Osteocyte (in vitro differentiated cells): ENCODE results near the gene NLRC5. TPM values are rescaled to one million over a fixed set of nuclear protein-coding genes. Genes with fewer than 3 reads are reported as not detected.
"Not testable (repeated sequence)": the region's sequence is repeated elsewhere in the genome, so short reads cannot be mapped to it uniquely, and the experiment has no call there.

Source experiments
- DNase-seq: peaks from one replicate; pipeline ENCODE4 v3.0.0; 2021; ENCODE audit warnings: mixed read lengths; ENCODE audit not compliant: unreplicated experiment; ENCODE audit errors: extremely low spot score
- H3K27ac Mint-ChIP-seq: one replicate; pipeline ENCODE4 v1.8.0; 2021; ENCODE audit warnings: mild to moderate bottlenecking, mixed read lengths; ENCODE audit not compliant: unreplicated experiment
- H3K27me3 Mint-ChIP-seq: one replicate; pipeline ENCODE4 v1.8.0; 2021; ENCODE audit warnings: mixed read lengths; ENCODE audit not compliant: unreplicated experiment
- H3K36me3 Mint-ChIP-seq: one replicate; pipeline ENCODE4 v1.8.0; 2021; ENCODE audit warnings: mixed read lengths; ENCODE audit not compliant: unreplicated experiment
- H3K4me1 Mint-ChIP-seq: one replicate; pipeline ENCODE4 v1.8.0; 2021; ENCODE audit warnings: mixed read lengths; ENCODE audit not compliant: unreplicated experiment
- H3K4me3 Mint-ChIP-seq: one replicate; pipeline ENCODE4 v1.8.0; 2021; ENCODE audit warnings: mild to moderate bottlenecking, moderate library complexity, mixed read lengths; ENCODE audit not compliant: unreplicated experiment
- H3K9me3 Mint-ChIP-seq: one replicate; pipeline ENCODE4 v1.8.0; 2021; ENCODE audit warnings: mixed read lengths; ENCODE audit not compliant: unreplicated experiment
- total RNA-seq: library from RNA; stranded (reverse); gene quantifications from 2 replicates; pipeline ENCODE4 v1.2.1, GENCODE V29; 2021
- TF ChIP-seq, protein P1 (sequence below): fragments of 200-600 bp; sonication (generic); IDR thresholded peaks from 2 replicates; pipeline ENCODE4 v1.5.0; 2021; ENCODE audit warnings: antibody characterized with exemption, mild to moderate bottlenecking, moderate library complexity

Gene NLRC5
- total RNA-seq, 1 donor from 2014 or later, result 24.7 TPM

DNA sequence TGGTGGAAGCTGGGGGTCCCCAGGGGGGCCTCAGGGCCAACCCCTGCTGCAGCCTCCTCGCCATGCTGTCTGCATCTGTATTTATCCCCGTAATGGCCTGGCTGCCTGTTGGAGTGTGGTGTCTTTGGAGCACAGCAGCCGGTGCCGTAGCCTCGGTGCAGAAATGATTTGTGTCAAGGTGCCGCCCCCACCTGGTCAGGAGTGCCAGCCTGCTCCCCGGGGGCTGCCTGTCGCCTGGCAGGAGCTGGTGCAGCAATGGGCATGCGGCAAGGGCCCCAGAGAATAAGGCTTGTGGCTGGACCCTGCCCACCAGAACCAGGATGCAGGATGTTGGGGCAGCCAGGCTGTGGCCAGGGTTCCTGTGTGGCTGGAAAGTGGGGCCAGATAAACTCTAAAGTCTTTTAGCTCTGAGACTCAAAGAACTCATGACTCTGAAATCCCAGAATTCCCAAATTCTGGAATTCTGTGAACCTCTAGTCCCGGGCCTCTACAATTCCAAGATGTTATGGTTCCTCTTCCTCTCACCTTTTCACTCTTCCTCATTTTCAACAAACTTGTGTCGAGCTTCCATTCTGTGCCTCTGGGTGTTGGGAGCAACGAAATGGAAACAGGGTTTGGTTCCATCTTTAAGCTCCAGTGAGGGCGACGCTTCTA lies 109.0 kb downstream of the NLRC5 start:
- Mint-ChIP-seq H3K36me3 (no peaks in the 10 kb centered on the region), H3K27ac (no peak overlapping the region)
- TF ChIP-seq, protein P1, sequence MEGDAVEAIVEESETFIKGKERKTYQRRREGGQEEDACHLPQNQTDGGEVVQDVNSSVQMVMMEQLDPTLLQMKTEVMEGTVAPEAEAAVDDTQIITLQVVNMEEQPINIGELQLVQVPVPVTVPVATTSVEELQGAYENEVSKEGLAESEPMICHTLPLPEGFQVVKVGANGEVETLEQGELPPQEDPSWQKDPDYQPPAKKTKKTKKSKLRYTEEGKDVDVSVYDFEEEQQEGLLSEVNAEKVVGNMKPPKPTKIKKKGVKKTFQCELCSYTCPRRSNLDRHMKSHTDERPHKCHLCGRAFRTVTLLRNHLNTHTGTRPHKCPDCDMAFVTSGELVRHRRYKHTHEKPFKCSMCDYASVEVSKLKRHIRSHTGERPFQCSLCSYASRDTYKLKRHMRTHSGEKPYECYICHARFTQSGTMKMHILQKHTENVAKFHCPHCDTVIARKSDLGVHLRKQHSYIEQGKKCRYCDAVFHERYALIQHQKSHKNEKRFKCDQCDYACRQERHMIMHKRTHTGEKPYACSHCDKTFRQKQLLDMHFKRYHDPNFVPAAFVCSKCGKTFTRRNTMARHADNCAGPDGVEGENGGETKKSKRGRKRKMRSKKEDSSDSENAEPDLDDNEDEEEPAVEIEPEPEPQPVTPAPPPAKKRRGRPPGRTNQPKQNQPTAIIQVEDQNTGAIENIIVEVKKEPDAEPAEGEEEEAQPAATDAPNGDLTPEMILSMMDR, result no peak

DNA sequence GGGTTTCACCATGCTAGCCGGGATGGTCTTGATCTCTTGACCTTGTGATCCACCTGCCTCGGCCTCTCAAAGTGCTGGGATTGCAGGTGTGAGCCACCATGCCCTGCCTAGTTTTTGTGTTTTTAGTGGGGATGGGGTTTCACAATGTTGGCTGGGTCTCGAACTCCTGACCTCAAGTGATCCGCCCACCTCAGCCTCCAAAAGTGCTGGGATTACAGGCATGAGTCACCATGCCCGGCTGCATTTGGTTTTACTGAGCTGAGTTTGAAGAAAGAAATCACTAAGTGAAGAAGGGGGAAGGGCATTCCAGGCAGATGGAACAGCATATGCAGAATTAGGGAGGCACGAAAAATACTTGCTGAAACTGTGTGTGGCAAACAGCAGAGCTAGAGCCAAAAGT lies 110.6 kb downstream of the NLRC5 start:
- H3K36me3 Mint-ChIP-seq, H3K27me3 Mint-ChIP-seq, H3K9me3 Mint-ChIP-seq, H3K27ac Mint-ChIP-seq, H3K4me3 Mint-ChIP-seq, DNase-seq: not testable (repeated sequence)
- peaks cover 12% of the 10 kb centered on the region for H3K4me1 Mint-ChIP-seq

More for the DNA sequence above, 109.0 kb downstream of the NLRC5 start:
- H3K27me3 Mint-ChIP-seq, result no peaks in the 10 kb centered on the region
- no peaks in the 10 kb centered on the region for H3K9me3 Mint-ChIP-seq
- H3K4me3 Mint-ChIP-seq, result no peak overlapping the region
- H3K4me1 Mint-ChIP-seq, result peaks cover 18% of the 10 kb centered on the region
- no peak for DNase-seq

DNA sequence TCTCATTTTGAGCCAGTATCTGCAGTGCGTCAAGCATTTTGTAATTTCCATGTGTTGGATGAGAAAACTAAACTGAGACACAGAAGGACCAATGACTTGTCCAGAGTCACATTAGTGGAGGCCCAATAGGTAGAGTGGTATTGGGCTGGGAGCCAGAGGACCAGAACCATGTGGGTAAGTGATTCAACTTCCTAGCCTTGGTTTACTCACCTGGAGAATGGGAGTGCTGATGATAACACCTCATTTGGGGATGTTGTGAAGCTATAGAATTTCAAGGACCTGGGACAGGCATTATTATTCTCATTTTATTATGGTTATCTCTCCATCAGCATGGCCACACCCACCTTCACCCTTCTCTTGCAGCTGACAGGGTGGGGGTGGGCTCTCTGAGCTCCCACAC lies 111.1 kb downstream of the NLRC5 start:
- H3K4me3 Mint-ChIP-seq, result no peak overlapping the region
- no peaks in the 10 kb centered on the region for H3K9me3 Mint-ChIP-seq
- TF ChIP-seq, protein P1, result no peak
- no peak for DNase-seq
- no peak overlapping the region for H3K27ac Mint-ChIP-seq
- no peaks in the 10 kb centered on the region for H3K27me3 Mint-ChIP-seq
- H3K4me1 Mint-ChIP-seq, result peaks cover 14% of the 10 kb centered on the region
- no peaks in the 10 kb centered on the region for H3K36me3 Mint-ChIP-seq

DNA sequence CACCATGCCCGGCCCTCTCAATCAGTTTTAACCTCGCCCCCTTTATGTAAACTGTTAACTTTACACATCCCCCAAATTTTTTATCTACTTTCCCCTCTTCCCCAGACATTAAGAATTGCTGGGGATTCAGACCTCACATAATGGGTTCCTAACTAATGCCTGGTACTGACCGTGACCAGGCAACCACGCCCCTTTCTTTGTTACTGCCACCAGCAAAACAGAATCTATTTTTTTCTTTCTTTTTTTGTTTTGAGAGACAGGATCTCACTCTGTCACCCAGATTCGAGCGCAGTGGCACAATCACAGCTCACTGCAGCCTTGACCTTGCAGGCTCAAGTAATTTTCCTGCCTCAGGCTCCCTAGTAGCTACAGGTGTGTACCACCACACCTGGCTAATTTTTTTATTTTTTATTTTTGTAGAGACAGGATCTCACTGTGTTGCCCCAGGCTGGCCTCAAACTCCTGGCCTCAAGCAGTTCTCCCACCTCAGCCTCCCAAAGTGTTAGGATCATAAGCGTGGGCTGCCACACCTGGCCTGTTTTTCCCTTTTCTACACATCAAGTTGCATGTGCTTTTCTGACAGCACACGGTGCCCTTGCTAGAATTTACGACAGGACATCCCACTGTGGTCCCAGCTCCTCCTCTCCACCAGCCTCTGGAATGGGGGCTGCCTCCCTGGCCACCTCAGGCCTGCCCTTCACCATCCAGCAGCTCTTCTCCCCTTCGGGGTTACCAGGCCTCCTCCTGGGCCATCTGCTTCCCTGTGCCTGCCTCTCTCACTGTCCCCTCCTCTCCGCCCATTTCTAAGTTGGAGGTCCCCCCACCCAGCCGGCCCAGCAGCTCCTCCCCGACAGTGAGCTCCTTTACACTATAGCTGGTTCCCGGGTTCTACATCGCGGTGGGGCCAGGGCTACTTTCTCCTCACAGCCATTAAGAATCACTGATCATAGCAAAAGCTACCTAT lies 113.8 kb downstream of the NLRC5 start:
- Mint-ChIP-seq H3K27ac (peak overlapping the region; percentile 14), H3K9me3 (no peaks in the 10 kb centered on the region), H3K4me3 (no peak overlapping the region), H3K36me3 (no peaks in the 10 kb centered on the region), H3K4me1 (peaks cover 14% of the 10 kb centered on the region), H3K27me3 (no peaks in the 10 kb centered on the region)
- TF ChIP-seq, protein P1, result no peak
- no peak for DNase-seq

DNA sequence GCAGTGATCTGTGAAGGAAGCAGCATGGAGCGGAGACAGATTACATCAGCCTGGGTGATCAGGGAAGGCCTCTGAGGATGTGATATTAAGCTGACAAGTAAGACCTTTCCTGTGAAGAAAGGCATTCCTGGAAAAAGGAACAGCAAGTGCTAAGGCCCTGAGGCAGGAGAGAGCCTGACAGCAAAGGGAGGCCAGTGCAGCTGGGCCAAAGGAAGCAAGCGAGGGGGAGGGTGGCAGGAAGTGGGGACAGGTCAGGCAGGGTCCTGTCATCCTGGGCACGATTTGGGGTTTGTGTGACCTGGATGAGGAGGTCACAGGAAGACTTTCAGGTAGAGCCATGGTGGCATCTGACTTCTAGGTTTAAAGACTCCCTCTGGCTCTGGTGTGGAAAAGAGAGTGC lies 115.3 kb downstream of the NLRC5 start:
- Mint-ChIP-seq H3K9me3 (no peaks in the 10 kb centered on the region), H3K27ac (peak overlapping the region; percentile 2), H3K27me3 (no peaks in the 10 kb centered on the region), H3K4me1 (peaks cover 13% of the 10 kb centered on the region), H3K36me3 (no peaks in the 10 kb centered on the region), H3K4me3 (no peak overlapping the region)
- TF ChIP-seq, protein P1, result no peak
- no peak for DNase-seq
